ENCODE results near the gene SMR3A. TPM values are rescaled to one million over a fixed set of nuclear protein-coding genes. Genes with fewer than 3 reads are reported as not detected.

Gene SMR3A
- not detected in 2 replicates for polyA plus RNA-seq

GRCh38 chr4:70360460-70360859 is at the start of gene SMR3A:
Gene SMR3A, plus strand, starts transcription at chr4:70360760. Its CDS starts 1,356 bp downstream, at chr4:70362116.

GRCh38 chr4:70334681-70335080 is 25.9 kb upstream of the SMR3A start, which contains the start of gene CABS1:
Gene CABS1, plus strand, starts transcription at chr4:70334981. Its CDS starts 59 bp downstream, at chr4:70335040.

GRCh38 chr4:70382691-70383181 is 22.2 kb downstream of the SMR3A start, which contains the start of gene SMR3B:
Gene SMR3B, plus strand, starts transcription at chr4:70383131. Its CDS starts 1,380 bp downstream, at chr4:70384511.

GRCh38 chr4:70397580-70397979 is 37.0 kb downstream of the SMR3A start, which contains the start of gene OPRPN:
Gene OPRPN, plus strand, starts transcription at chr4:70397940. Its CDS starts 1,346 bp downstream, at chr4:70399286.

Other genes starting within 250 kb of the SMR3A start
- not detected in 2 replicates for gene PRR27, start 206.5 kb upstream of the SMR3A start, polyA plus RNA-seq
- gene ODAM, start 165.0 kb upstream of the SMR3A start, polyA plus RNA-seq: not detected in 2 replicates
- not detected in 2 replicates for gene FDCSP, start 134.6 kb upstream of the SMR3A start, polyA plus RNA-seq
- gene CSN3, start 118.2 kb upstream of the SMR3A start, polyA plus RNA-seq: not detected in 2 replicates
- gene CABS1, start 25.8 kb upstream of the SMR3A start, polyA plus RNA-seq: not detected in 2 replicates
- gene SMR3B, start 22.4 kb downstream of the SMR3A start, polyA plus RNA-seq: not detected in 2 replicates
- gene OPRPN, start 37.2 kb downstream of the SMR3A start, polyA plus RNA-seq: not detected in 2 replicates
- not detected in 2 replicates for gene MUC7, start 111.4 kb downstream of the SMR3A start, polyA plus RNA-seq
- gene AMTN, start 157.8 kb downstream of the SMR3A start, polyA plus RNA-seq: not detected in 2 replicates
- gene AMBN, start 231.5 kb downstream of the SMR3A start, polyA plus RNA-seq: not detected in 2 replicates